IMR-90 (cell line): ENCODE results near the gene ELFN2. TPM values are rescaled to one million over a fixed set of nuclear protein-coding genes. Genes with fewer than 3 reads are reported as not detected.

Experiments
- ATAC-seq: fragments of 200-7000 bp; cut with Tn5 transposase; 2 replicates; pipeline ENCODE4 v1.9.1; 2020; ENCODE audit warnings: low read depth, mild to moderate bottlenecking, moderate library complexity
- BruUV-seq: library from RNA; stranded (reverse); fragments of 400-500 nt; replicated peaks from 2 replicates; lab custom pipeline; 2021; lab: Mats Ljungman, UMichigan
- CTCF ChIA-PET: fragments of 300-600 bp; formaldehyde crosslinking; extraction: SDS; loops from one replicate; lab custom pipeline; 2021; ENCODE audit warnings: antibody characterized with exemption; lab: Yijun Ruan, JAX
- POLR2A ChIA-PET: fragments of 300-600 bp; sonication (Branson Sonifier 250); formaldehyde crosslinking; loops from one replicate; lab custom pipeline; 2022; ENCODE audit warnings: antibody characterized with exemption; ENCODE audit not compliant: unreplicated experiment; lab: Charles Lee
- DNase-seq: peaks from one replicate; pipeline ENCODE4 v3.0.0; 2013
- H2AFZ ChIP-seq: replicated peaks from 2 replicates; pipeline ENCODE3; 2013; ENCODE audit warnings: low read length, mild to moderate bottlenecking; ENCODE audit not compliant: poor library complexity
- H2AK5ac ChIP-seq: 2 replicates; pipeline ENCODE4 v1.6.1; 2013; ENCODE audit warnings: low read depth, low read length, inconsistent platforms
- H2AK9ac ChIP-seq: replicated peaks from 2 replicates; pipeline ENCODE3; 2013; ENCODE audit warnings: mild to moderate bottlenecking, low read depth, low read length, moderate library complexity; ENCODE audit not compliant: poor library complexity
- H2BK120ac ChIP-seq: 2 replicates; pipeline ENCODE4 v1.6.1; 2013; ENCODE audit warnings: low read depth, low read length, inconsistent platforms
- H2BK15ac ChIP-seq: 3 replicates; pipeline ENCODE4 v1.6.1; 2013; ENCODE audit warnings: low read depth, low read length, inconsistent platforms
- H2BK20ac ChIP-seq: 2 replicates; pipeline ENCODE4 v1.6.1; 2013; ENCODE audit warnings: low read depth, mild to moderate bottlenecking, inconsistent platforms, low read length, moderate library complexity
- H2BK5ac ChIP-seq: 2 replicates; pipeline ENCODE4 v1.6.1; 2013; ENCODE audit warnings: mild to moderate bottlenecking, low read depth, low read length, inconsistent platforms; ENCODE audit not compliant: poor library complexity, severe bottlenecking
- H3K14ac ChIP-seq: replicated peaks from 2 replicates; pipeline ENCODE4 v1.6.1; 2013; ENCODE audit warnings: low read depth, low read length, inconsistent platforms
- H3K18ac ChIP-seq: 2 replicates; pipeline ENCODE4 v1.6.1; 2013; ENCODE audit warnings: low read depth, low read length, control low read depth
- H3K23ac ChIP-seq: 2 replicates; pipeline ENCODE4 v1.6.1; 2013; ENCODE audit warnings: low read depth, low read length, inconsistent platforms
- H3K27ac ChIP-seq: 2 replicates; pipeline ENCODE4 v1.5.1; 2013; ENCODE audit warnings: mild to moderate bottlenecking, control low read depth, low read length; ENCODE audit not compliant: insufficient read depth
- H3K27me3 ChIP-seq: 2 replicates; pipeline ENCODE4 v1.6.1; 2013; ENCODE audit warnings: low read length; ENCODE audit not compliant: control insufficient read depth, insufficient read depth
- H3K36me3 ChIP-seq: 2 replicates; pipeline ENCODE4 v1.6.1; 2013; ENCODE audit warnings: low read length, mixed read lengths; ENCODE audit not compliant: control insufficient read depth, insufficient read depth
- H3K4ac ChIP-seq: 2 replicates; pipeline ENCODE4 v1.6.1; 2013; ENCODE audit warnings: low read depth, low read length, inconsistent platforms
- H3K4me1 ChIP-seq: 2 replicates; pipeline ENCODE4 v1.6.1; 2013; ENCODE audit warnings: low read length, mixed read lengths; ENCODE audit not compliant: control insufficient read depth, insufficient read depth
- H3K4me2 ChIP-seq: 2 replicates; pipeline ENCODE4 v1.6.1; 2013; ENCODE audit warnings: low read depth, mild to moderate bottlenecking, control low read depth, low read length, moderate library complexity
- H3K4me3 ChIP-seq: 2 replicates; pipeline ENCODE4 v1.5.1; 2013; ENCODE audit warnings: low read depth, mild to moderate bottlenecking, control low read depth, low read length, moderate library complexity; ENCODE audit not compliant: insufficient read depth
- H3K56ac ChIP-seq: 2 replicates; pipeline ENCODE4 v1.6.1; 2013; ENCODE audit warnings: low read length, inconsistent platforms; ENCODE audit not compliant: insufficient read depth; ENCODE audit errors: extremely low read depth
- H3K79me1 ChIP-seq, 2 experiments: 2 replicates each; pipeline ENCODE4 v1.6.1; 2013; ENCODE audit warnings: low read length in 2 of 2, inconsistent platforms in 1 of 2, low read depth in 1 of 2
- H3K9ac ChIP-seq: 2 replicates; pipeline ENCODE4 v1.6.1; 2013; ENCODE audit warnings: low read depth, low read length, control low read depth
- H3K9me1 ChIP-seq: 2 replicates; pipeline ENCODE4 v1.6.1; 2013; ENCODE audit warnings: low read length, inconsistent platforms; ENCODE audit not compliant: insufficient read depth
- H3K9me3 ChIP-seq: 2 replicates; pipeline ENCODE4 v1.6.1; 2013; ENCODE audit warnings: low read length; ENCODE audit not compliant: control insufficient read depth, insufficient read depth
- H4K20me1 ChIP-seq: 2 replicates; pipeline ENCODE4 v1.6.1; 2013; ENCODE audit warnings: low read length, inconsistent platforms; ENCODE audit not compliant: insufficient read depth
- H4K5ac ChIP-seq: 2 replicates; pipeline ENCODE4 v1.6.1; 2013; ENCODE audit warnings: mild to moderate bottlenecking, low read depth, low read length, control low read depth
- H4K8ac ChIP-seq, 2 experiments: 2 replicates each; pipeline ENCODE4 v1.6.1; 2013; ENCODE audit warnings: low read depth in 2 of 2, low read length in 2 of 2, control low read depth in 1 of 2, inconsistent platforms in 1 of 2
- H4K91ac ChIP-seq: 2 replicates; pipeline ENCODE4 v1.6.1; 2013; ENCODE audit warnings: low read depth, low read length, inconsistent platforms; ENCODE audit not compliant: insufficient read depth
- BHLHE40 ChIP-seq: fragments of 150-350 bp; IDR thresholded peaks from 2 replicates; pipeline ENCODE4 v1.6.1; 2016; ENCODE audit warnings: mild to moderate bottlenecking, low read depth, low read length
- CEBPB ChIP-seq: IDR thresholded peaks from 2 replicates; pipeline ENCODE4 v1.6.1; 2012; ENCODE audit warnings: low read depth, low read length, improper control_type of control experiment
- CHD1 ChIP-seq: IDR thresholded peaks from 2 replicates; pipeline ENCODE4 v1.6.1; 2012; ENCODE audit warnings: low read depth, low read length, improper control_type of control experiment
- MAZ ChIP-seq: IDR thresholded peaks from 2 replicates; pipeline ENCODE4 v1.6.1; 2012; ENCODE audit warnings: low read depth, mild to moderate bottlenecking, low read length, improper control_type of control experiment, moderate library complexity, borderline replicate concordance
- NFE2L2 ChIP-seq: fragments of 150-350 bp; IDR thresholded peaks from 2 replicates; pipeline ENCODE4 v1.6.1; 2016; ENCODE audit warnings: low read depth, mild to moderate bottlenecking, low read length
- POLR2A ChIP-seq: IDR thresholded peaks from 2 replicates; pipeline ENCODE4 v1.6.1; 2012; ENCODE audit warnings: mild to moderate bottlenecking, low read depth, low read length
- RCOR1 ChIP-seq: IDR thresholded peaks from 2 replicates; pipeline ENCODE4 v1.6.1; 2012; ENCODE audit warnings: mild to moderate bottlenecking, low read length, improper control_type of control experiment; ENCODE audit not compliant: insufficient replicate concordance
- RFX5 ChIP-seq: IDR thresholded peaks from 2 replicates; pipeline ENCODE4 v1.8.0; 2012; ENCODE audit warnings: low read depth, mild to moderate bottlenecking, low read length, moderate library complexity
- WGBS, 2 experiments: methylation state at CpG; one replicate each; pipeline versions ENCODE4 v1.1.5 to v1.1.7; 2013; ENCODE audit warnings: missing lambda C conversion rate in 2 of 2; ENCODE audit not compliant: insufficient read length in 1 of 2; ENCODE audit errors: extremely low coverage in 2 of 2; 5-methylcytosine and 5-hydroxymethylcytosine counted together
- dilution Hi-C: fragments of 300-500 bp; cut with HindIII; formaldehyde crosslinking; loops from one replicate; pipeline ENCODE4 v1.14.3; 2018; ENCODE audit warnings: low sequenced_read_pairs; ENCODE audit not compliant: unreplicated experiment
- in situ Hi-C: fragments of 300-500 bp; cut with MboI; formaldehyde crosslinking; loops from 3 replicates; pipeline ENCODE4 v1.14.3; 2019; ENCODE audit warnings: low sequenced_read_pairs, inconsistent platforms, mixed read lengths
- intact Hi-C: fragments of 100-400 bp; cut with micrococcal nuclease; formaldehyde crosslinking; loops from 2 replicates; pipeline ENCODE4 v1.10.0; 2022
- polyA plus RNA-seq, 3 experiments: library from polyadenylated mRNA; depleted of rRNA; stranded (reverse); fragments of >200 nt; gene quantifications; 2 replicates each; pipeline ENCODE4 v1.2.3, GENCODE V29; 2012; ENCODE audit warnings: low replicate concordance in 1 of 3
- total RNA-seq: library from RNA; depleted of rRNA; stranded (reverse); fragments of >200 nt; gene quantifications from 2 replicates; pipeline ENCODE4 v1.2.3, GENCODE V29; 2012
- TF ChIP-seq, protein P1 (sequence below): conservative IDR thresholded peaks from 2 replicates; pipeline ENCODE4 v1.5.1; 2012; ENCODE audit warnings: mild to moderate bottlenecking, low read depth, low read length, improper control_type of control experiment
- TF ChIP-seq, protein P2 (sequence below): fragments of 150-350 bp; IDR thresholded peaks from 2 replicates; pipeline ENCODE4 v1.6.1; 2016; ENCODE audit warnings: low read depth, mild to moderate bottlenecking, low read length, moderate library complexity, borderline replicate concordance

Gene ELFN2
- total and polyA plus RNA-seq, 2 of the 4 experiments (the other 2 are of a cell fraction): 0.72 to 5.0 TPM

DNA sequence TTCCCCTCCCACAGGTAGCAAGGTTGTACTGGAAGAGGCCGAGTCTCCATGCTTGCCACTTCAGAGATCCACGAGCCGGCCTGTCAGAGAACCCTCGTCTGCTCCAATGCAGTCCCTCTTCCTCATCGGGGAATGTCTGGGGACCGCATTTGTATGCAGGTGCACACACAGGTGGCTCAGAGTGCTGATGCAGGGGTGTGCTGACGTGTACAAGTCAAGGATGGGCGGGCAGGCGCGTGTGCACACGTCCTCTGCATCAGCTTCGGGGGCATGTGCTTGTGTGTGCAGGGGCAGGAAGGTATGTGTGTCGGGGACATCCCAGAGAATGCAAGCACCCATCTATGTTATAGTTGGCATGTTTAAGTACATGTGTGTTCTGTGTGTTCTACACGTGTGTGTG is 49.4 kb downstream of the ELFN2 start:
- Histone ChIP-seq H3K9me3 (no peaks in the 10 kb centered on the region), H2BK15ac (no peak overlapping the region), H2AK9ac (no peak overlapping the region), H3K9me1 (no peaks in the 10 kb centered on the region), H2BK120ac (no peak overlapping the region), H3K56ac (no peak overlapping the region), H3K36me3 (peaks cover 6% of the 10 kb centered on the region; the same call in 1 of the 2 replicates), H4K91ac (no peak overlapping the region), H2AFZ (peak overlapping the region; percentile 21), H2BK5ac (no peak overlapping the region), H2BK20ac (no peak overlapping the region), H3K27ac (no peak overlapping the region), H3K4ac (no peak overlapping the region), H2AK5ac (peak overlapping the region; percentile 33; the same call in 1 of the 2 replicates), H3K4me3 (no peak overlapping the region), H3K4me2 (no peak overlapping the region), H3K9ac (no peak overlapping the region), H3K79me1 (no peaks in the 10 kb centered on the region), H3K18ac (no peak overlapping the region), H4K5ac (no peak overlapping the region), H4K20me1 (peaks cover 18% of the 10 kb centered on the region), H3K23ac (no peak overlapping the region), H3K14ac (no peak overlapping the region), H3K4me1 (peaks cover 15% of the 10 kb centered on the region), H4K8ac (no peak overlapping the region), H3K27me3 (peaks cover 27% of the 10 kb centered on the region)
- WGBS, 2 experiments: 73% methylated on average over 7 of the region's 14 CpGs; no CpG with 5 or more reads in 1 of the 2 experiments
- intact Hi-C loops: no loop called here
- ChIA-PET CTCF (no interaction called here), POLR2A (no interaction called here)
- dilution Hi-C loops: no loop called here
- DNase-seq (no peak), ATAC-seq (no peak)
- in situ Hi-C loops: no loop called here
- TF ChIP-seq, protein P1, sequence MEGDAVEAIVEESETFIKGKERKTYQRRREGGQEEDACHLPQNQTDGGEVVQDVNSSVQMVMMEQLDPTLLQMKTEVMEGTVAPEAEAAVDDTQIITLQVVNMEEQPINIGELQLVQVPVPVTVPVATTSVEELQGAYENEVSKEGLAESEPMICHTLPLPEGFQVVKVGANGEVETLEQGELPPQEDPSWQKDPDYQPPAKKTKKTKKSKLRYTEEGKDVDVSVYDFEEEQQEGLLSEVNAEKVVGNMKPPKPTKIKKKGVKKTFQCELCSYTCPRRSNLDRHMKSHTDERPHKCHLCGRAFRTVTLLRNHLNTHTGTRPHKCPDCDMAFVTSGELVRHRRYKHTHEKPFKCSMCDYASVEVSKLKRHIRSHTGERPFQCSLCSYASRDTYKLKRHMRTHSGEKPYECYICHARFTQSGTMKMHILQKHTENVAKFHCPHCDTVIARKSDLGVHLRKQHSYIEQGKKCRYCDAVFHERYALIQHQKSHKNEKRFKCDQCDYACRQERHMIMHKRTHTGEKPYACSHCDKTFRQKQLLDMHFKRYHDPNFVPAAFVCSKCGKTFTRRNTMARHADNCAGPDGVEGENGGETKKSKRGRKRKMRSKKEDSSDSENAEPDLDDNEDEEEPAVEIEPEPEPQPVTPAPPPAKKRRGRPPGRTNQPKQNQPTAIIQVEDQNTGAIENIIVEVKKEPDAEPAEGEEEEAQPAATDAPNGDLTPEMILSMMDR: no peak
- TF ChIP-seq, protein P2, sequence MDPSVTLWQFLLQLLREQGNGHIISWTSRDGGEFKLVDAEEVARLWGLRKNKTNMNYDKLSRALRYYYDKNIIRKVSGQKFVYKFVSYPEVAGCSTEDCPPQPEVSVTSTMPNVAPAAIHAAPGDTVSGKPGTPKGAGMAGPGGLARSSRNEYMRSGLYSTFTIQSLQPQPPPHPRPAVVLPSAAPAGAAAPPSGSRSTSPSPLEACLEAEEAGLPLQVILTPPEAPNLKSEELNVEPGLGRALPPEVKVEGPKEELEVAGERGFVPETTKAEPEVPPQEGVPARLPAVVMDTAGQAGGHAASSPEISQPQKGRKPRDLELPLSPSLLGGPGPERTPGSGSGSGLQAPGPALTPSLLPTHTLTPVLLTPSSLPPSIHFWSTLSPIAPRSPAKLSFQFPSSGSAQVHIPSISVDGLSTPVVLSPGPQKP: no peak
- TF ChIP-seq CHD1 (no peak), MAZ (no peak), CEBPB (no peak), RCOR1 (no peak), NFE2L2 (no peak), BHLHE40 (no peak), RFX5 (no peak), POLR2A (no peak)
- BruUV-seq: no TSS peak
